ENCODE measurements around the gene MMADHC. TPM values are rescaled to one million over a fixed set of nuclear protein-coding genes. Genes with fewer than 3 reads are reported as not detected.
A peak's percentile ranks its signal among the peaks of the same experiment; 100 is the strongest.

The MMADHC gene
- total and polyA plus RNA-seq, 8 donors, result 34.1 to 129 (median 70.5) TPM

DNA sequence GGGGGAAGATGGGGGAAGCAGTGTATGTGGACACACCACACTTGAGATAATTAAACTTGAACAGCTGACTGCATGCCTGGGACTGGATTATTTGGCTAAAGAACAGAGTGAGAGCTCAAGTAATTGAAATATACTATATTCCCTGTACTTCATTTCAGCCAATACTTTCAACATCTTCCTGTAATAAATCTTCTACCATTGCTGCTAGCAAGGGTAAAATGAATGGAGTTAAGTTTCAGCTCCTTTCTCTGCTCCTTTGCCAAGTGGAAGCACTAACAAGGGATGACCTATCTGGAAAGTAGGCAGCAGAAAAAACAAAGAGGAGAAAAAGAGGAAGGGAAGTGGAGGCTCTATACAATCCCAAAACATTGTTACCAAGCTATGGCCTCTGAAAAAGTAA, 50.9 kb downstream of the MMADHC start:
- no peaks in the 10 kb centered on the region for H3K27me3 ChIP-seq
- no peak for DNase-seq
- no peak overlapping the region for H3K4me3 ChIP-seq
- intact Hi-C loops (cut with DNase I; ENCODE audit: low total_unique reads), result no loop called here
- no peaks in the 10 kb centered on the region for H3K9me3 ChIP-seq
- TF ChIP-seq POLR2A (IDR thresholded peaks at IDR 0.05), result no peak
- no peak for TF ChIP-seq EP300 (IDR thresholded peaks at IDR 0.05)
- TF ChIP-seq, protein P1, sequence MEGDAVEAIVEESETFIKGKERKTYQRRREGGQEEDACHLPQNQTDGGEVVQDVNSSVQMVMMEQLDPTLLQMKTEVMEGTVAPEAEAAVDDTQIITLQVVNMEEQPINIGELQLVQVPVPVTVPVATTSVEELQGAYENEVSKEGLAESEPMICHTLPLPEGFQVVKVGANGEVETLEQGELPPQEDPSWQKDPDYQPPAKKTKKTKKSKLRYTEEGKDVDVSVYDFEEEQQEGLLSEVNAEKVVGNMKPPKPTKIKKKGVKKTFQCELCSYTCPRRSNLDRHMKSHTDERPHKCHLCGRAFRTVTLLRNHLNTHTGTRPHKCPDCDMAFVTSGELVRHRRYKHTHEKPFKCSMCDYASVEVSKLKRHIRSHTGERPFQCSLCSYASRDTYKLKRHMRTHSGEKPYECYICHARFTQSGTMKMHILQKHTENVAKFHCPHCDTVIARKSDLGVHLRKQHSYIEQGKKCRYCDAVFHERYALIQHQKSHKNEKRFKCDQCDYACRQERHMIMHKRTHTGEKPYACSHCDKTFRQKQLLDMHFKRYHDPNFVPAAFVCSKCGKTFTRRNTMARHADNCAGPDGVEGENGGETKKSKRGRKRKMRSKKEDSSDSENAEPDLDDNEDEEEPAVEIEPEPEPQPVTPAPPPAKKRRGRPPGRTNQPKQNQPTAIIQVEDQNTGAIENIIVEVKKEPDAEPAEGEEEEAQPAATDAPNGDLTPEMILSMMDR (IDR thresholded peaks at IDR 0.05), result no peak
- no peak for TF ChIP-seq POLR2AphosphoS5 (IDR thresholded peaks at IDR 0.05)
- H3K27ac ChIP-seq, result no peak overlapping the region
- no peaks in the 10 kb centered on the region for H3K36me3 ChIP-seq
- no peaks in the 10 kb centered on the region for H3K4me1 ChIP-seq

DNA sequence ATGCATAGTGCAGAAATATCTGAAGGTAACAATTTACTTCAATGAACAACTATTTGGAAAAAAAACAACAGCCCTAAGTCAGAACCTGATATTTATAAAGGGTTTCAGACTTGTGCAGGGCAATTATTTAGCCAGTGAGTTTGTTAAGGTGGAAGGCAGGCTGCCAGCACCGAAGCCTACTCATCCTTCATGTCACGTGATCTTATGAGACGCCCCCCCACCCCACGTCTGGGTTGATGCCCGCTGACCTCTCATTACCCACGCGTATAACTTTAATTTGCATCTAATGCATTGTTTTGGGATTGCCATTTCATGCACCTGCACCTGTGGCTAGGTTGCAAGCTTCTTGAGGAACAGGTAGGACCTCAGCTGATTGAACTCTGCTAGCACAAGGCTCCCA, 52.9 kb downstream of the MMADHC start:
- Histone ChIP-seq H3K4me1 (no peaks in the 10 kb centered on the region), H3K27me3 (no peaks in the 10 kb centered on the region), H3K27ac (no peak overlapping the region), H3K4me3 (no peak overlapping the region), H3K36me3 (no peaks in the 10 kb centered on the region), H3K9me3 (no peaks in the 10 kb centered on the region)
- intact Hi-C loops (cut with DNase I; ENCODE audit: low total_unique reads), result no loop called here
- TF ChIP-seq EP300 (IDR thresholded peaks at IDR 0.05), result no peak
- no peak for TF ChIP-seq POLR2A (IDR thresholded peaks at IDR 0.05)
- TF ChIP-seq, protein P1 (IDR thresholded peaks at IDR 0.05), result no peak
- TF ChIP-seq POLR2AphosphoS5 (IDR thresholded peaks at IDR 0.05), result no peak
- DNase-seq, result no peak
- 76 to 89% (median 88%) methylated on average over 7 of the region's 7 CpGs for WGBS, 5 donors

DNA sequence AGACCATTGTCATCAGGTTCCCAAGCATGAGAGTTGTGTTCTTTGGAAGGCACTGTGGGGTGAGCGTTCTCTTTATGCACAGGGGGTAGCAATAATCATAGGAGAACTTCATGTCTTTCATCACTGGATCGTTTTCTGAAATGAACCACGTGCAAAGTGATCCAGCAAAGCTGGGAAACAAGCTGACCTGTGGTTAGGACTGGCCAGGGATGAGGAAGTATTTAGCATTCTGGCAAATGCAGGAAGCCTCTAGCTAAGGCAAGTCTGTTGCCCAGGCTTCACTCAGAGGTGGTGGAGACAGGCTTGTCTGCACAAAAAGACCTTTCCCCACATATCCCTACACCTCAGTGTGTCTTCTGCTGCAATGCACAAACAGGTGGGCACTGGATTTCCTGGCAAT, 58.6 kb downstream of the MMADHC start:
- Histone ChIP-seq H3K27me3 (peaks cover 0 to 4% (median 0%) of the 10 kb centered on the region in 3 donors), H3K36me3 (no peaks in the 10 kb centered on the region), H3K4me3 (no peak overlapping the region), H3K4me1 (no peaks in the 10 kb centered on the region), H3K9me3 (no peaks in the 10 kb centered on the region), H3K27ac (no peak overlapping the region)
- intact Hi-C loops (cut with DNase I; ENCODE audit: low total_unique reads), result no loop called here
- no peak for TF ChIP-seq EP300 (IDR thresholded peaks at IDR 0.05)
- TF ChIP-seq POLR2AphosphoS5 (IDR thresholded peaks at IDR 0.05), result no peak
- no peak for TF ChIP-seq POLR2A (IDR thresholded peaks at IDR 0.05)
- TF ChIP-seq, protein P1 (IDR thresholded peaks at IDR 0.05), result no peak
- WGBS, 5 donors, result 44 to 62% (median 51%) methylated on average over 3 of the region's 3 CpGs
- no peak for DNase-seq

DNA sequence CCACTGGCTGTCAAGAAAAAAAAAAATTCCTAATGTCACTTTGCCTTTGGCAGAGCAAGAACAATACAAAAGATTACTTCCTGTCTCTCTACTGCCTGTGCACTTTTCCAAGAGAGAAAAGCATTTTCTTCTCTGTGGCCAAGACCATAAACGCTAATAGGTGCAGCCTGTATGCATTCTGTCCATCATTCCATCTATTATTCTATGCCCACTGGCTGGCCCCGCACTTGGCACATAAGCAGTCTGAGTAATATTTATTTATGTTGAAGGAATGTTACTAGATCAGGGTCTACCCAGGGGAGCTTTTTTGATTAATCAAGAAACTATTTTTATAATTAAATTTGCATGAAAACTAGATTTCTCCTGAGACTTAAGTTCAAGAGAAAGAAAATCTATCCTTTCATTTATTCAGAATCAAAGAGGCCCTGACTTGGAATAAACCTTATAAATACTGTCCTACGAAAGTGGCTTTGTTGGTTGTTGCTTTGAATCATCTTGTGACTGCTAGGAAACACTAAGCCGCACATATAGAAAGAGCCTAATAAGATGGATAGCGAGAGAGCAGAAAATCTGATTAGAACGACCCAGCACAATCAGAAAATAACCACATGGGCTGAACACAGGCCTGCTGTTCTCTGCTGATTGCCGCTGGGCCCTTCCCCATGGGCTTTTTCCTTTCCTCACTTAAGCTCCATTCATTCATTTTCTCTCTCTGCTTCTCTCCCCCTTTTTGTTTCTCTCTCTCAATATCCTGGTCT, 59.4 kb downstream of the MMADHC start:
- no peaks in the 10 kb centered on the region for H3K4me1 ChIP-seq

More for the DNA sequence above, 59.4 kb downstream of the MMADHC start:
- DNase-seq, result peak in 1 of 2 donors; percentile 26
- Histone ChIP-seq H3K36me3 (no peaks in the 10 kb centered on the region), H3K9me3 (peaks cover 0 to 2% (median under 1%) of the 10 kb centered on the region in 4 donors), H3K27ac (no peak overlapping the region), H3K4me3 (no peak overlapping the region), H3K27me3 (peaks cover 0 to 4% (median 0%) of the 10 kb centered on the region in 3 donors)
- 80 to 82% (median 82%) methylated on average over 7 of the region's 7 CpGs for WGBS, 5 donors
- no peak for TF ChIP-seq POLR2A (IDR thresholded peaks at IDR 0.05)
- TF ChIP-seq, protein P1 (IDR thresholded peaks at IDR 0.05), result no peak
- no peak for TF ChIP-seq EP300 (IDR thresholded peaks at IDR 0.05)
- TF ChIP-seq POLR2AphosphoS5 (IDR thresholded peaks at IDR 0.05), result no peak
- intact Hi-C loops (cut with DNase I; ENCODE audit: low total_unique reads), result no loop called here
